Activated naive CD4-positive, alpha-beta T cell treated with anti-CD3 and anti-CD28 coated beads for 36 hours (primary cell): ENCODE data around the gene PDE11A. TPM values are rescaled to one million over a fixed set of nuclear protein-coding genes. Genes with fewer than 3 reads are reported as not detected.
"Not testable (repeated sequence)": the region's sequence is repeated elsewhere in the genome, so short reads cannot be mapped to it uniquely, and the experiment has no call there.

Experiments
- CTCF ChIA-PET: fragments of 350-600 bp; sonication (Branson Sonifier 250); formaldehyde crosslinking; loops from one replicate; lab custom pipeline; 2021; ENCODE audit warnings: antibody characterized with exemption; lab: Charles Lee
- DNase-seq: peaks from one replicate; pipeline ENCODE4 v3.0.0-alpha.2; 2020
- H3K27ac Mint-ChIP-seq: one replicate; pipeline ENCODE4 v1.8.0; 2021; ENCODE audit warnings: mild to moderate bottlenecking, mixed read lengths
- H3K27me3 Mint-ChIP-seq: one replicate; pipeline ENCODE4 v1.8.0; 2021; ENCODE audit warnings: low read depth, mixed read lengths
- H3K36me3 Mint-ChIP-seq: one replicate; pipeline ENCODE4 v1.8.0; 2021; ENCODE audit warnings: low read depth, mixed read lengths
- H3K4me1 Mint-ChIP-seq: one replicate; pipeline ENCODE4 v1.8.0; 2021; ENCODE audit warnings: low read depth, mixed read lengths
- H3K4me3 Mint-ChIP-seq: one replicate; pipeline ENCODE4 v1.8.0; 2021; ENCODE audit warnings: mild to moderate bottlenecking, moderate library complexity, mixed read lengths
- H3K9me3 Mint-ChIP-seq: one replicate; pipeline ENCODE4 v1.8.0; 2021; ENCODE audit warnings: mixed read lengths
- intact Hi-C: fragments of 100-400 bp; cut with micrococcal nuclease; formaldehyde crosslinking; loops from one replicate; pipeline ENCODE4 v1.15.1; 2023
- total RNA-seq, 2 experiments: library from RNA; stranded (reverse); gene quantifications; one replicate each; pipeline ENCODE4 v1.2.3, GENCODE V29; 2021

Gene PDE11A
- total RNA-seq, 2 experiments from 2014 or later: not detected

DNA sequence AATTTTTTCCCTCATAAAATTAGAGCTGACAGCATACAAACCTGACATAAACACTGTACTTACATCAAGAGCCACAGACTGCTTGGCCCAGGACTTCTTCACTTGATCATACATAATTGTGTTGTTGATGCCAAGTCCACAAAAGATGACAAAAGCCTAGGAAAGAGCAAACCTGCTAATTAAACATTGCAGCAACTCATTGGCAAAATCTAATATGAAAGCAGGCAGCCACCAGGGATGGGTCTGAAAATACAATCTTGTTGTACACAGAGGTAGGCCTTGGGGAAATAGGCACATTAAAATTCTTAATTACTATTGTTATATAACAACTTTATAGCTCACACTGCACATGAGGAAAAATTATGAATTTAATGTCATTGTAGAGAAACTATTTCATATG is 255.8 kb downstream of the PDE11A start:
- H3K4me3 Mint-ChIP-seq: no peak overlapping the region
- intact Hi-C loops: no loop called here
- no peaks in the 10 kb centered on the region for H3K9me3 Mint-ChIP-seq
- no peaks in the 10 kb centered on the region for H3K36me3 Mint-ChIP-seq
- peaks cover 3% of the 10 kb centered on the region for H3K27me3 Mint-ChIP-seq
- CTCF ChIA-PET: interaction anchor here (0.7 kb wide), 1 partner anchor 9 kb away, joined by 3 read pairs; no protein-coding TSS in a partner anchor
- no peak for DNase-seq
- no peaks in the 10 kb centered on the region for H3K4me1 Mint-ChIP-seq
- no peak overlapping the region for H3K27ac Mint-ChIP-seq

DNA sequence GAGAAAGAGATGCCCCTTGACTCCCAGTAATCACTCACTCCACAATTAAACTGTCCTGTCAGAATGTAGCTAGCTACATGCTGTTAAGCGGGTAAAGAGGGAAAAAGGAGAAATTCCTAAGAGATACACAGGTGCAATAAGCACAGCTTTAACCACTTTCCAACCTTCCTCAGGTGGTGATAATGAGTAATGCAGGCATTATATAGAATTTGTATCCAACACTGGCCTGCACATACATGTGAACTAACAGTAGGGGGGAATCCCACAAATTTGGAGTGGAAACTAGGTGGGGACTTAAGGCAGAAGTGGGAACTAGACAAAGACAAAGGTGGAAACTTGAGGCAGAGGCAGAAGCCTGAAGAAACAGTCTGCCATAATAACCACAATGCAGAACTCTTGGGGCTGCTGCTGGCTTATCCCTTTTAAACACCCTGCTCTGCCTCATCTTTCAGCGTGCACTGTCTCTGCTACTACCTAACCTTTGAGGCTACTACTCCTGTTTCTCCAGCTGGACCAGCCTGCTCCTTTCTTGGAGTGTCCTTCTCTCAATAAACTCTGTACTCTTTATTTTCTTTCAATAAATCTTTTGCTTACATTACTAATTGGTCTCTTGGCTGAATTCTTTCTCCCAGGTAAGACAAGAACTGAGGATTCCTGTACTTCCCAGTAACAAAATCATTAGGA is 259.7 kb downstream of the PDE11A start:
- H3K36me3 Mint-ChIP-seq: no peaks in the 10 kb centered on the region
- H3K4me1 Mint-ChIP-seq: no peaks in the 10 kb centered on the region
- peaks cover 3% of the 10 kb centered on the region for H3K27me3 Mint-ChIP-seq
- intact Hi-C loops: no loop called here
- CTCF ChIA-PET: no interaction called here
- H3K27ac Mint-ChIP-seq: no peak overlapping the region
- DNase-seq: no peak
- H3K9me3 Mint-ChIP-seq: no peaks in the 10 kb centered on the region
- no peak overlapping the region for H3K4me3 Mint-ChIP-seq

DNA sequence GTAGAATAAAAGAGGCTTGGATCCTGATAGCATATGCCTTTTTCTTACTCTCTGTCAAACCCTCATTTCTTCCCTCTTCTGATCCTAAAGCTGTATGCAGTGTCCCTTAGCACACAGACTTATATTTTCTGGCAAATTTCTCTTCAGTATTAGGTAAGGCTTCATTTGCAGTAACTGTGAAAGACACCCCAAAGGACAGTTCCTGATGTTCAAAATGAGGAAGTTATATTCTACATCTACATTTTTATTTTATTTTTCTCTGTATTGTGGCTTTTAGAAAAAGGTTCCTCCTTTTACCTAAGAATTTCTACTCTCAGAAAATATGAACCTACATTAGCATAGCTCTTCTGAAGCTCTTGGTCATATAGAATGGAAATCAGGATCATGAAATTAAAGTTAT is 261.7 kb downstream of the PDE11A start:
- Mint-ChIP-seq H3K9me3 (peaks cover 3% of the 10 kb centered on the region), H3K27ac (no peak overlapping the region), H3K4me3 (no peak overlapping the region), H3K4me1 (no peaks in the 10 kb centered on the region), H3K27me3 (peaks cover 7% of the 10 kb centered on the region), H3K36me3 (no peaks in the 10 kb centered on the region)
- CTCF ChIA-PET: no interaction called here
- DNase-seq: no peak
- intact Hi-C loops: no loop called here

DNA sequence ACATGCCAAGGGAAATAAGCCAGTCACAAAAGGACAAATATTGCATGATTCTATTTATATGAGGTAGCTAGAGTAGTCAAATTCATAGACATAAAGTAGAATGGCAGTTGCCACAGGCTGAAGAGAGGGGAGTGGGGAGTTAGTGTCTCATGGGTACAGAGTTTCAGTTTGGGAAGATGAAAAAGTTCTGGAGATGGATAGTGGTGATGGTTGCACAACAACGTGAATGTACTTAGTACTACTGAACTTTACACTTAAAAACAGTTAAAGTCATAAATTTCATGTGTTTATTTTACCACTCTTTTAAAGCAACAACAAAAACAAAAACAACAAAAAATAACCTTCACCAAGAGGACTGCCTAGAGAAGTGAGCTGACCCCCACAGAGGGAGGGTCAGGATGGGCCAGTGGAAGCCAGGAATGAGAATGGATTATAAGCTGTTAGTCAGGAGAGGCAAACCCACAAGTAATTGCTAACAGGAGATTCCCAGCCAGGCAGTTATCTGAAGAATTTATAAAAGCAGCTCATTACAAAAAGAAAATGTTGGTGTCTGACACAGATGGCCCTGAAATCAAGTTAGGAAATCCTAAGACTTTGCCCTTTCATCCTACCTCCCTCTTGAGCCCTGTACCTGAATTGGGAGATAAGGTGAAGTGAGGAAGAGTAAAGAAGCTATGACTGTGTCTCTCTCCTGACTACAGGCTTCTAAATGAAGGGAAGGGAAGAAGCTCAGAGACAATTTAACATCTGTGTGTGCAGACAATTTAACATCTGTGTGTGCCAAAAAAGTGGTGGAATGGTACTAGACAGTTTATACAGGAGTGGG is 263.4 kb downstream of the PDE11A start:
- no peak overlapping the region for H3K27ac Mint-ChIP-seq
- H3K9me3 Mint-ChIP-seq: peaks cover 3% of the 10 kb centered on the region
- no peak overlapping the region for H3K4me3 Mint-ChIP-seq
- no peak for DNase-seq
- no peaks in the 10 kb centered on the region for H3K4me1 Mint-ChIP-seq
- peaks cover 7% of the 10 kb centered on the region for H3K27me3 Mint-ChIP-seq
- intact Hi-C loops: no loop called here
- CTCF ChIA-PET: interaction anchor here (0.6 kb wide), 1 partner anchor 42 kb away, joined by 3 read pairs; no protein-coding TSS in a partner anchor
- H3K36me3 Mint-ChIP-seq: no peaks in the 10 kb centered on the region

DNA sequence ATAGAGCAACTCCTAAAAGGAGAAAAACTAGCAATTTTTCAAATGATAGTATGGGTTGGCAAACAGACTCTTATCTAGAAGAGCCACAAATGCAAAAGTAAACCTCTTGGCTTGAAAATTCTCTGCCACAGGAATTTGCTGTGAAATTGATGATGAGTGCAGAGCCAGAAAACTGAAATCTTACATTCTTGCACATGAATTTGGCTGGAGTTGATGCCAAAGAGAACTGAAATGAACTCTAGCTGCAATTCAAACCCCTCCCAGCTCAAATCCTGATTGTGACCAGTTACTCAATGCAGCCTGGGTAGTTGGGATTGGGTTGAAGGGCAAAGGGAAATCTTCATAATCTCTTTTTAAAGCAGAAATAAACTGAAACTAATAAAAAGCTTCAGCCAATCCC is 266.6 kb downstream of the PDE11A start:
- CTCF ChIA-PET: no interaction called here
- H3K27me3 Mint-ChIP-seq: peaks cover 18% of the 10 kb centered on the region

DNA sequence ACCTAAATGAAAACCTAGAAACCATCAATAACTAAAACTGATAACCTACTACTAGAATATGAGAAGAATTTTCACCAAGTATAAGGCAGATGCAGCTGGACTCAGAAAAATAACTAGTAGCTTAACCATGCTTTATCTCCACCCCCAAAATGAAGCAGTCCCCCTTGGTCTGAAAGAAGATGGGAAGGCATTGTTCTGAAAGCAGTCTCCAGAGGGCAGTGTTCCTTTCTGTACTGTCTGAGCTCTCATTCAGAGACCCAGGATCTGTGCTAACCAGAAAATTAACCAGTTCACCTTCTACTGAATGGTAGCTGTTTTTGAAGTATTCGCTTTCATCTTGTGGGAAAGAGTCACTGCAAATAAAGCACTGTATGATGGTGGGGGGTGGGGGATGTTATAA is 273.0 kb downstream of the PDE11A start:
- intact Hi-C loops: no loop called here
- no peaks in the 10 kb centered on the region for H3K4me1 Mint-ChIP-seq
- H3K9me3 Mint-ChIP-seq: no peaks in the 10 kb centered on the region
- H3K27ac Mint-ChIP-seq: no peak overlapping the region
- CTCF ChIA-PET: interaction anchor here (1.1 kb wide), 2 partner anchors 463 to 637 kb away, joined by 3 to 4 read pairs; no protein-coding TSS in a partner anchor
- no peak for DNase-seq
- no peak overlapping the region for H3K4me3 Mint-ChIP-seq
- peaks cover 23% of the 10 kb centered on the region for H3K27me3 Mint-ChIP-seq
- no peaks in the 10 kb centered on the region for H3K36me3 Mint-ChIP-seq

More for the DNA sequence above, 266.6 kb downstream of the PDE11A start:
- DNase-seq: no peak
- no peak overlapping the region for H3K27ac Mint-ChIP-seq
- H3K4me1 Mint-ChIP-seq: no peaks in the 10 kb centered on the region
- no peaks in the 10 kb centered on the region for H3K36me3 Mint-ChIP-seq
- intact Hi-C loops: no loop called here
- peaks cover 3% of the 10 kb centered on the region for H3K9me3 Mint-ChIP-seq
- H3K4me3 Mint-ChIP-seq: no peak overlapping the region

DNA sequence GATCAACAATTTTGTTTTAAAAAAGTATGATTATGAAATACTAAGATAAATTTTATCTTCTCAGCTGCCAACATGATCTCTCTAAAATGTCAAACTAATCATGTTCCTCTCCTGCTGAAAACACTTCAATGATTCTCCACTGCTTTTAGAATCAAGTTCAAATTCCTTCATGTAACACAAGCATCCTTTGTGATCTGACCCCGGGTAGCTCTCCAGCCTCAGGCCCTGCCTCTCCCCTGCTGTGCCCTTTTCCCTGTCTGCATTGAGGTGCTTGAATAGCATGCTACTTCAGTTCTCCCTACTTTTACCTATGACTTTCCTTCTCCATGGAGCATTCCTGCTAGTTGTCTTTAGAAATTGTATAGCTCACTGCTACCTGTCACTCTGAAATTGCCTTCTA is 274.8 kb downstream of the PDE11A start:
- Mint-ChIP-seq H3K27me3 (peaks cover 13% of the 10 kb centered on the region), H3K36me3 (no peaks in the 10 kb centered on the region), H3K9me3 (no peaks in the 10 kb centered on the region), H3K4me1 (no peaks in the 10 kb centered on the region), H3K4me3 (no peak overlapping the region), H3K27ac (no peak overlapping the region)
- no peak for DNase-seq
- CTCF ChIA-PET: interaction anchor here (0.6 kb wide), 1 partner anchor 30 kb away, joined by 3 read pairs; no protein-coding TSS in a partner anchor
- intact Hi-C loops: no loop called here

DNA sequence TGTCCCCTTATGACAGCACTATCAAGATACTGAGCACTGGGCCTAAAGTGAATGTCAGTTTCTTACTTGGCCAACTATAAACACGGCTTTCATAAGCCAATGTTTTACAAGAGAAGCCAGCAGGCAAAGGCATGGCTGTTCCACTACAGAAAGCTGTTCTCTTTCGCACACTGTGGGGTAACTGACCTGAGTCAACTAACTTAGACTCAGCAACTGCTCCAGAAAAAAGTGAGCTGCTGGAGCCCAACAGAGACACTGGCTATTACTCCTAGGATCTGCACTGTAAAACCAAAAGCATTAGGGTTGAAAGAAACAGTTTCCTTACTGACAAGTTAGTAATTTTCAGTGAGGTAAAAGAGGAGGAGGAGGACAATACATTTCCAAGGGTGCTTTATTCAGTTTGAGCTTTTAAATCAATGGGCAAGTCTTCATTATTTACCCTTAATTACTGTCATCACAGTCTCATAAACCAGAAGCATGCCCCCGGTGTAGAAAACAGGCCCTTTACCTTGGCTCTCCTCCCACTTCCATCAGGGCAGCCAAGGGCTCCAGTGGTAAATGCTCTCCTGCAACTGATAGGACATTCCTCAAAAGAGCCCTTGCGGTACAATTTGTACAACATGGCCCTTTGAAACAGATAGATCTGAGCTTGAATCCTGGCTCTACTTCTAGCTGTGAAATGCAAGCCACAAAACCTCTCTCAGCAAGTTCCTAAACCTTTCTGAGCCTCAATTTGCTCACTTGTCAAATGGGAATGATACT is 275.7 kb downstream of the PDE11A start:
- DNase-seq: no peak
- intact Hi-C loops: no loop called here
- Mint-ChIP-seq H3K36me3 (no peaks in the 10 kb centered on the region), H3K27ac (no peak overlapping the region), H3K9me3 (no peaks in the 10 kb centered on the region), H3K4me1 (no peaks in the 10 kb centered on the region), H3K27me3 (peaks cover 12% of the 10 kb centered on the region), H3K4me3 (no peak overlapping the region)
- CTCF ChIA-PET: no interaction called here

DNA sequence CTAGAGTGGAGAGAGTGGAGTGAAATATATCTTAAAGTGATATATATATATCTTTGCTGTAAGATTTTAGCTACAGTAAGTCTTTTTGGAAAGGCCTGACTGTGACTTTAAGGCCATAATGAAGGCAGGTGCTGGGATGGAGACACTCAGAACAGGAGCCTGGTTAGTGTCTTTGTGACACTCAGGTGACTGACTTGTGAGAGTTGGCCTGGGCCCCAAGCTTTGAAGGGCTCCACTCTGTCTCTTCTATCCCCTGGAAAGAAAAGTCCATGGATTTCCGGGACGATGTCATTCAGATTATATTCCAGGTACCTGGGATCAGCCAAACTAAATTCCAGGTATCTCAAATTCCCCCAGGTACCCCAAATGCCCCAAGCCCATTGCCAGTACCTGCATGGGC is 276.6 kb downstream of the PDE11A start:
- CTCF ChIA-PET: no interaction called here
- Mint-ChIP-seq H3K9me3 (no peaks in the 10 kb centered on the region), H3K36me3 (no peaks in the 10 kb centered on the region), H3K4me1 (no peaks in the 10 kb centered on the region), H3K27ac (no peak overlapping the region), H3K27me3 (peaks cover 9% of the 10 kb centered on the region), H3K4me3 (no peak overlapping the region)
- no peak for DNase-seq
- intact Hi-C loops: no loop called here

DNA sequence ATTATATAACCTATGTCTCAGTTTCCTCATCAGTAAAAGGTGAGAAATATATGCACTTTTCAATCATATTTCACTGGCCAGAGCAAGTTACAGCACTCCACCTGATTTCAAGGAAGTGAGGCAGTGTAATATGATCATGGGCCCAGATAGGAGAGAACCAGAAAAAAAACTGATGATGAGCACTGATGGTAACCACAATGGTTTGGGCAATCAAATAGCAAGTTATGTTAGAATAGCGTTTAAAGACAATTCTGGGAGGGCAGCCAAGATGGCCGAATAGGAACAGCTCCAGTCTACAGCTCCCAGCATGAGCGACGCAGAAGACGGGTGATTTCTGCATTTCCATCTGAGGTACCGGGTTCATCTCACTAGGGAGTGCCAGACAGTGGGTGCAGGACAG is 287.4 kb downstream of the PDE11A start:
- DNase-seq, H3K27ac Mint-ChIP-seq, H3K4me3 Mint-ChIP-seq, H3K27me3 Mint-ChIP-seq, H3K9me3 Mint-ChIP-seq, intact Hi-C loops, H3K36me3 Mint-ChIP-seq, CTCF ChIA-PET: not testable (repeated sequence)
- H3K4me1 Mint-ChIP-seq: peaks cover 39% of the 10 kb centered on the region

DNA sequence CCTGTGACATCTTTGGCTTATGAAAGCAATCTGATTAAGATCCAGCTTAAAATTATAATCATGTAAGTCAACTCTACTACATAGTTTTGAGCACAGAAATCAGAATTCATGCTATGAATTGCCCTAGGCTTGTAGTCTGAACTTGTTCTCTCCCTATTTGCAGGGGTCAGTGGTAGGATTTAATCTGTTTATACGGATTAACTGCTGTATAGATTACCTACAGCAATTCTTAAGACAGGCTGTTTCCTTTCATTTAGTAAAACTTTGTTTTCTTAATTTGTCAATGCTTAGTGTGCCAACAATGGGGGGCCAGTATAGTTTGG is 287.9 kb downstream of the PDE11A start:
- Mint-ChIP-seq H3K9me3 (peaks cover 5% of the 10 kb centered on the region), H3K4me1 (peaks cover 39% of the 10 kb centered on the region), H3K36me3 (peaks cover 2% of the 10 kb centered on the region), H3K4me3 (no peak overlapping the region), H3K27ac (peak overlapping the region; percentile 37), H3K27me3 (no peaks in the 10 kb centered on the region)
- CTCF ChIA-PET: no interaction called here
- intact Hi-C loops: no loop called here
- DNase-seq: no peak
